Measurements from ENCODE around the gene EPS15.

DNA sequence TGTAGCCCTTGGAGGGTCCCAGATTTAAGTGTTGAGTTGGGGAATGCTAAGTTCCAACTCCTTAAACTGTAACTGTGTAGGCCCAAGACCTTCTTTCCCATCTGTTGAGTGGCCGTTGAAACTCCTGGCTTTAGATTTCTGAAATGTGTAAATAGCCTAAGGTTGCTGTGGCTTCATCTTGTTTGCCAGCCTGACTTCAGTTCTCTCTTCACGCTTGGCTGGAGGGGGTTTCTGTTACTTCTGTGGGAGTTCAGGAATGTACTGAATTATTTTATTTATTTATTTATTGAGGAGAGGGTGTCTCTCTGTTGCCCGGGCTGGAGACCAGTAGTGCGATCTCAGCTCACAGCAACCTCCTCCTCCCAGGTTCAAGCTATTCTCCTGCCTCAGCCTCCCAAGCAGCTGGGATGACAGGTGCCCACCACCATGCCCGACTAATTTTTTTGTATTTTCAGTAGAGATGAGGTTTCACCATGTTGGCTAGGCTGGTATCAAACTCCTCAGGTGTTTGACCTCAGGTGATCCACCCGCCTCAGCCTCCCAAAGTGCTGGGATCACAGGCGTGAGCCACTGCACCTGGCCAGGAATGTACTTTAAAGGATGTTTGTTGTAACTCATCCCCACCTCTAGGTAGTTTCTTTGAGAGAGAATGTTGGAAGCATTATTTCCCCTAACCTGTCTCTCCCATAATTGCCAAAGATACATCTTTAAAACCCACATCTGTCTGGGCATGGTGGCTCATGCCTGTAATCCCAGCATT, 194.6 kb downstream of the EPS15 start:
- no peak for TF ChIP-seq PML (IDR thresholded peaks at IDR 0.05; ENCODE audit: low read length)
- TF ChIP-seq CREB1 (IDR thresholded peaks at IDR 0.05; ENCODE audit: low read depth): no peak
- TF ChIP-seq SIN3A (IDR thresholded peaks at IDR 0.05; ENCODE audit: low read depth, low read length): no peak
